ENCODE data around the gene OBSCN. TPM values are rescaled to one million over a fixed set of nuclear protein-coding genes. Genes with fewer than 3 reads are reported as not detected.
"Not testable (repeated sequence)": the region's sequence is repeated elsewhere in the genome, so short reads cannot be mapped to it uniquely, and the experiment has no call there.

Gene OBSCN
- total and polyA plus RNA-seq, 7 donors = 0.92 to 21.0 (median 13.1) TPM

DNA sequence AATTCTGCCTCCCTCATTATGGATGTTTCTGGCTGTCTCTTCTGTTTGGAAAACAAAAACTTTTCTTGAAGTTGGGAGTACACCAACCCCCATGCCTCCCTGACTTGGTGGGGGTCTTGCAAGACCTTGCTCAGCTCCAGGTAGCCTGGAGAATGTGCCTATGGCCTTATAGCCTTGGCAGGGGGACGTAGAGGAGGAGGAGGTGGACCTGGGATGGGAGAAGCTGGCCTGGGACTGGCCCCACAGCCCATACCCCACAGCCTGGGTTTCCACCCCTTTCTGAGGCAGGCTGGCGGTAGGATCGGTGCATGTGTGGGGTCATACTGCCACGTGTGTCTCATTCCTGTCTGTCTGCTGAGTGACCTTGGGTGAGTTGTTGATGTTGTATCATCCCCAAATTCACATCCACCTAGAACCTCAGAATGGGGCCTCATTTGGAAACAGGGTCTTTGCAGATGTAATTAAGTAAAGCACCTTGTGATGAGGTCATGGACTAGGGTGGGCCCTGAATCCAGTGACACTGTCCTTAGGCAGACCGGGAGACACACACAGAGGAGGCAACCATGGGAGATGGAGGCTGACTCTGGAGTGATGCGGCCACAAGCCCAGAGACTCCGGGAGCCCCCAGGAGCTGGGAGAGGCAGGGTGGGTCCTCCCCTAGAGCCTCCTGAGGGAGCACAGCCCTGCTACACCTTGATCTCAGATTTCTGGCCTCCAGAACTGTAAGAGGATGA, 18.5 kb downstream of the OBSCN start:
- Histone ChIP-seq H3K27ac (no peak overlapping the region), H3K4me1 (no peaks in the 10 kb centered on the region), H3K27me3 (no peaks in the 10 kb centered on the region), H3K4me3 (no peak overlapping the region), H3K9me3 (peaks cover 4 to 15% (median 8%) of the 10 kb centered on the region in 4 donors), H3K36me3 (peaks cover 0 to 12% (median 0%) of the 10 kb centered on the region in 4 donors)
- TF ChIP-seq, protein P1, sequence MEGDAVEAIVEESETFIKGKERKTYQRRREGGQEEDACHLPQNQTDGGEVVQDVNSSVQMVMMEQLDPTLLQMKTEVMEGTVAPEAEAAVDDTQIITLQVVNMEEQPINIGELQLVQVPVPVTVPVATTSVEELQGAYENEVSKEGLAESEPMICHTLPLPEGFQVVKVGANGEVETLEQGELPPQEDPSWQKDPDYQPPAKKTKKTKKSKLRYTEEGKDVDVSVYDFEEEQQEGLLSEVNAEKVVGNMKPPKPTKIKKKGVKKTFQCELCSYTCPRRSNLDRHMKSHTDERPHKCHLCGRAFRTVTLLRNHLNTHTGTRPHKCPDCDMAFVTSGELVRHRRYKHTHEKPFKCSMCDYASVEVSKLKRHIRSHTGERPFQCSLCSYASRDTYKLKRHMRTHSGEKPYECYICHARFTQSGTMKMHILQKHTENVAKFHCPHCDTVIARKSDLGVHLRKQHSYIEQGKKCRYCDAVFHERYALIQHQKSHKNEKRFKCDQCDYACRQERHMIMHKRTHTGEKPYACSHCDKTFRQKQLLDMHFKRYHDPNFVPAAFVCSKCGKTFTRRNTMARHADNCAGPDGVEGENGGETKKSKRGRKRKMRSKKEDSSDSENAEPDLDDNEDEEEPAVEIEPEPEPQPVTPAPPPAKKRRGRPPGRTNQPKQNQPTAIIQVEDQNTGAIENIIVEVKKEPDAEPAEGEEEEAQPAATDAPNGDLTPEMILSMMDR (IDR thresholded peaks at IDR 0.05) = no peak
- TF ChIP-seq POLR2AphosphoS5 (IDR thresholded peaks at IDR 0.05) = no peak
- no peak for TF ChIP-seq POLR2A (IDR thresholded peaks at IDR 0.05)
- no peak for TF ChIP-seq EP300 (IDR thresholded peaks at IDR 0.05)
- intact Hi-C loops (cut with DNase I) = no loop called here
- 94 to 95% methylated on average over 7 of the region's 7 CpGs for WGBS, 2 donors
- no peak for DNase-seq

DNA sequence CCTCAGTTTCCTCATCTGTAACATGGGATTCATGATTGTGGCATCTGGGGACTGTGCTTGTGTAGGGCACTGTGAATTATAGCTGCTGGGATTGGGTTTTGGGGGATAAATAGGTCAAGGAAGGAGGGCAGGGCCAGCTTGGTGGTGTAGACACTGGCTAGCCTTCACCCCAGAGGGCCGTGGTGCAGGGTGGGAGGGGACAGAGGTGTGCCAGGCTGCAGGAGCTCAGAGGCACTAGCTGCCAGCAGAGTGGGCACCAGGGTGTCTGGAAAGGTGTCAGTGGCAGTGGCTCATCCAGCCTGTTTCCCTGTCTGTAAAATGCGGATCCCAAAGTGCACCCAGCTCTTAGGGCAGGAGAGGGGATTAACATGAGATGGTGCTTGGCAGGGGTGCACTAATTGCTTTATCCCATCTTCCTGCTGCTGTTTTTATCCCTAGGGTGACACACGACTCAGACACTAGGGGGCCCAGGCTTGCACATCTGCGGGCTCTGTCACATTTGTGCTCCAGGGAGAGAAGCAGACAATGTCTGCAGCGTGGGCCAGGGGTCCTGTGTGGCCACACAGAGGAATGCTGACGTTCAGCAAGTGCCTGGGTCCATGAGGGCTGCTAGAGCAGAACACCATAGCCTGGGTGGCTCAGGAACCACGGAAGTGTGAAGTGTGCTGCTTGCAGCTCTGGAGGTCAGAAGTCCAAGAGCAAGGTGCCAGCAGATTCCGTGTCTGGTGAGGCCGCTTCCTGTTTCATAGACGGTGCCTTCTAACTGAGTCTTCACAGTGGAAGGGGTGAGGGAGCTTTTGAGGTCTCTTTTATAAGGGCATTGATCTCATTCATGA, 19.3 kb downstream of the OBSCN start:
- Histone ChIP-seq H3K9me3 (peaks cover 4 to 15% (median 8%) of the 10 kb centered on the region in 4 donors), H3K27ac (no peak overlapping the region), H3K4me3 (no peak overlapping the region), H3K36me3 (peaks cover 0 to 12% (median 0%) of the 10 kb centered on the region in 4 donors), H3K4me1 (no peaks in the 10 kb centered on the region), H3K27me3 (no peaks in the 10 kb centered on the region)
- 14 to 62% methylated on average over 10 of the region's 10 CpGs for WGBS, 2 donors
- no peak for DNase-seq
- no peak for TF ChIP-seq EP300 (IDR thresholded peaks at IDR 0.05)
- TF ChIP-seq POLR2A (IDR thresholded peaks at IDR 0.05) = no peak
- TF ChIP-seq POLR2AphosphoS5 (IDR thresholded peaks at IDR 0.05) = no peak
- TF ChIP-seq, protein P1 (IDR thresholded peaks at IDR 0.05) = no peak
- intact Hi-C loops (cut with DNase I) = no loop called here

GRCh38 chr1:228228147-228228546, 20.3 kb downstream of the OBSCN start:
- H3K27me3 ChIP-seq; DNase-seq; intact Hi-C loops (cut with DNase I); H3K4me3 ChIP-seq; H3K27ac ChIP-seq; H3K4me1 ChIP-seq: not testable (repeated sequence)
- H3K9me3 ChIP-seq = peaks cover 4 to 15% (median 8%) of the 10 kb centered on the region in 4 donors
- WGBS, 2 donors = 93 to 95% methylated on average over 5 of the region's 5 CpGs
- H3K36me3 ChIP-seq = peaks cover 0 to 12% (median 0%) of the 10 kb centered on the region in 4 donors

GRCh38 chr1:228228601-228229074, 20.8 kb downstream of the OBSCN start:
- intact Hi-C loops (cut with DNase I) = no loop called here
- Histone ChIP-seq H3K27me3 (no peaks in the 10 kb centered on the region), H3K9me3 (peaks cover 4 to 15% (median 8%) of the 10 kb centered on the region in 4 donors), H3K4me1 (no peaks in the 10 kb centered on the region), H3K4me3 (no peak overlapping the region), H3K27ac (no peak overlapping the region), H3K36me3 (peaks cover 0 to 12% (median 0%) of the 10 kb centered on the region in 4 donors)
- no peak for DNase-seq
- 75 to 82% methylated on average over 5 of the region's 5 CpGs for WGBS, 2 donors
- TF ChIP-seq, protein P1 (IDR thresholded peaks at IDR 0.05) = no peak
- TF ChIP-seq POLR2A (IDR thresholded peaks at IDR 0.05) (no peak), EP300 (IDR thresholded peaks at IDR 0.05) (no peak), POLR2AphosphoS5 (IDR thresholded peaks at IDR 0.05) (no peak)

GRCh38 chr1:228231189-228231588, 23.3 kb downstream of the OBSCN start:
- intact Hi-C loops (cut with DNase I) = no loop called here
- 90 to 92% methylated on average over 2 of the region's 2 CpGs for WGBS, 2 donors
- TF ChIP-seq, protein P1 (IDR thresholded peaks at IDR 0.05) = no peak
- TF ChIP-seq EP300 (IDR thresholded peaks at IDR 0.05) = no peak
- TF ChIP-seq POLR2AphosphoS5 (IDR thresholded peaks at IDR 0.05) = no peak
- TF ChIP-seq POLR2A (IDR thresholded peaks at IDR 0.05) = no peak
- H3K36me3 ChIP-seq = no peaks in the 10 kb centered on the region
- H3K27me3 ChIP-seq = no peaks in the 10 kb centered on the region
- H3K4me1 ChIP-seq = no peaks in the 10 kb centered on the region
- H3K4me3 ChIP-seq = no peak overlapping the region
- H3K9me3 ChIP-seq = no peaks in the 10 kb centered on the region
- H3K27ac ChIP-seq = no peak overlapping the region
- DNase-seq = no peak

All from sigmoid colon (tissue), 7 donors.